Activated naive CD4-positive, alpha-beta T cell treated with anti-CD3 and anti-CD28 coated beads for 36 hours (primary cell): ENCODE data around the gene PCDHGA8. TPM values are rescaled to one million over a fixed set of nuclear protein-coding genes. Genes with fewer than 3 reads are reported as not detected.

Experiments
- total RNA-seq, 2 experiments: library from RNA; stranded (reverse); gene quantifications; one replicate each; pipeline ENCODE4 v1.2.3, GENCODE V29; 2021

The PCDHGA8 gene
- total RNA-seq, 2 experiments from 2014 or later, result not detected

Other genes with a start within 250 kb of the PCDHGA8 start
- not detected for gene PCDHB6, start 242.6 kb upstream of the PCDHGA8 start, total RNA-seq
- not detected for gene PCDHB7, start 220.0 kb upstream of the PCDHGA8 start, total RNA-seq
- not detected for gene PCDHB8, start 214.8 kb upstream of the PCDHGA8 start, total RNA-seq
- not detected for gene PCDHB16, start 210.2 kb upstream of the PCDHGA8 start, total RNA-seq
- gene PCDHB9, start 205.5 kb upstream of the PCDHGA8 start, total RNA-seq, result not detected
- not detected for gene PCDHB10, start 200.3 kb upstream of the PCDHGA8 start, total RNA-seq
- gene PCDHB11, start 193.0 kb upstream of the PCDHGA8 start, total RNA-seq, result not detected
- gene PCDHB12, start 183.9 kb upstream of the PCDHGA8 start, total RNA-seq, result not detected
- gene PCDHB13, start 178.7 kb upstream of the PCDHGA8 start, total RNA-seq, result not detected
- gene PCDHB14, start 169.3 kb upstream of the PCDHGA8 start, total RNA-seq, result not detected
- not detected for gene PCDHB15, start 147.2 kb upstream of the PCDHGA8 start, total RNA-seq
- gene SLC25A2, start 88.6 kb upstream of the PCDHGA8 start, total RNA-seq, result not detected
- gene TAF7, start 71.8 kb upstream of the PCDHGA8 start, total RNA-seq, result 10 to 100 TPM; 57.0 to 57.9 TPM
- not detected for gene PCDHGA1, start 62.1 kb upstream of the PCDHGA8 start, total RNA-seq
- not detected for gene PCDHGA2, start 53.9 kb upstream of the PCDHGA8 start, total RNA-seq
- gene PCDHGA3, start 48.8 kb upstream of the PCDHGA8 start, total RNA-seq, result not detected
- not detected for gene PCDHGB1, start 42.5 kb upstream of the PCDHGA8 start, total RNA-seq
- not detected for gene PCDHGA4, start 37.6 kb upstream of the PCDHGA8 start, total RNA-seq
- gene PCDHGB2, start 32.6 kb upstream of the PCDHGA8 start, total RNA-seq, result not detected
- gene PCDHGA5, start 28.5 kb upstream of the PCDHGA8 start, total RNA-seq, result under 1 TPM in 1 of 2 experiments, not detected in 1; 0.05 TPM
- gene PCDHGB3, start 22.4 kb upstream of the PCDHGA8 start, total RNA-seq, result under 1 TPM in 1 of 2 experiments, not detected in 1; 0.07 TPM
- under 1 TPM; 0.05 to 0.07 TPM for gene PCDHGA6, start 18.7 kb upstream of the PCDHGA8 start, total RNA-seq
- not detected for gene PCDHGA7, start 9.9 kb upstream of the PCDHGA8 start, total RNA-seq
- gene PCDHGB4, start 4.9 kb upstream of the PCDHGA8 start, total RNA-seq, result not detected
- under 1 TPM in 1 of 2 experiments, not detected in 1; 0.12 TPM for gene PCDHGB5, start 5.3 kb downstream of the PCDHGA8 start, total RNA-seq
- under 1 TPM in 1 of 2 experiments, not detected in 1; 0.07 TPM for gene PCDHGA9, start 10.1 kb downstream of the PCDHGA8 start, total RNA-seq
- gene PCDHGB6, start 15.4 kb downstream of the PCDHGA8 start, total RNA-seq, result under 1 TPM in 1 of 2 experiments, not detected in 1; 0.05 TPM
- under 1 TPM in 1 of 2 experiments, not detected in 1; 0.05 TPM for gene PCDHGA10, start 20.4 kb downstream of the PCDHGA8 start, total RNA-seq
- gene PCDHGB7, start 25.0 kb downstream of the PCDHGA8 start, total RNA-seq, result not detected
- under 1 TPM; 0.10 to 0.17 TPM for gene PCDHGA11, start 28.4 kb downstream of the PCDHGA8 start, total RNA-seq
- not detected for gene PCDHGA12, start 37.9 kb downstream of the PCDHGA8 start, total RNA-seq
- gene PCDHGC3, start 83.3 kb downstream of the PCDHGA8 start, total RNA-seq, result under 1 TPM; 0.12 to 0.17 TPM
- gene PCDHGC4, start 92.4 kb downstream of the PCDHGA8 start, total RNA-seq, result not detected
- not detected for gene PCDHGC5, start 96.4 kb downstream of the PCDHGA8 start, total RNA-seq
- 100 to 1,000 TPM; 165 to 169 TPM for gene DIAPH1, start 226.4 kb downstream of the PCDHGA8 start, total RNA-seq
- gene HDAC3, start 244.2 kb downstream of the PCDHGA8 start, total RNA-seq, result 10 to 100 TPM; 52.1 to 55.6 TPM
- 10 to 100 TPM; 20.9 to 21.1 TPM for gene RELL2, start 244.4 kb downstream of the PCDHGA8 start, total RNA-seq